Measurements from ENCODE around the gene NOX3.

Gene NOX3

DNA sequence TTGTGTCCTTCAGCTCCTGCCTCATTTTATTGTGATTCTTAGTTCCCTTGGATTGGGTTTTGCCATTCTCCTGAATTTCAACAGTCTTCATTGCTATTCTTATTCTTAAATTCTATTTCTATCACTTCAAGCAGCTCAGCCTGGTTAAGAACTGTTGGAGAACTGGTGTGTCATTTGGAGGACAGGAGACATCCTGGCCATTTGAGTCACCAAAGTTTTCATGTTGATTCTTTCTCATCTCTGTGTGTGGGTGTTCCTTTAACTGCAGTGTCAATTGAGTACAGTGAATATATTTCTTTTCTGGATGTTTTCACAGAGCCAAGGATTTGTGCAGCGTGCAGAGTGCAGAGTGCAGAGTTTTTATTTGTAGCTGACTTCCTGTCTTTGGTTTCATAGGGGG, 107.8 kb downstream of the NOX3 start:
- no peak overlapping the region for H3K4me3 ChIP-seq (ENCODE audit: low read depth, low read length)
- in situ Hi-C loops (cut with HindIII; ENCODE audit: low sequenced_read_pairs), result no loop called here
- no peak for TF ChIP-seq CTCF (IDR thresholded peaks at IDR 0.05; ENCODE audit: low read depth, low read length)
- DNase-seq (ENCODE audit: low read depth, low spot score), result no peak

- TF ChIP-seq CTCF (IDR thresholded peaks at IDR 0.05; ENCODE audit: low read depth, low read length), result no peak
- no peak for DNase-seq (ENCODE audit: low read depth, low spot score)
- no peak overlapping the region for H3K4me3 ChIP-seq (ENCODE audit: low read depth, low read length)
- in situ Hi-C loops (cut with HindIII; ENCODE audit: low sequenced_read_pairs), result no loop called here
Measured at GRCh38 chr6:155346957-155347356, 108.7 kb downstream of the NOX3 start.

Data from astrocyte of the spinal cord (primary cell).